CD4-positive, alpha-beta T cell treated with Interleukin-12 subunit alpha and Interleukin-12 subunit beta, for 1 hour (primary cell): ENCODE data around the gene CAPN12.

Experiments
- DNase-seq: peaks from one replicate; pipeline ENCODE4 v3.0.0-alpha.2; 2020

CAPN12 gene

DNA sequence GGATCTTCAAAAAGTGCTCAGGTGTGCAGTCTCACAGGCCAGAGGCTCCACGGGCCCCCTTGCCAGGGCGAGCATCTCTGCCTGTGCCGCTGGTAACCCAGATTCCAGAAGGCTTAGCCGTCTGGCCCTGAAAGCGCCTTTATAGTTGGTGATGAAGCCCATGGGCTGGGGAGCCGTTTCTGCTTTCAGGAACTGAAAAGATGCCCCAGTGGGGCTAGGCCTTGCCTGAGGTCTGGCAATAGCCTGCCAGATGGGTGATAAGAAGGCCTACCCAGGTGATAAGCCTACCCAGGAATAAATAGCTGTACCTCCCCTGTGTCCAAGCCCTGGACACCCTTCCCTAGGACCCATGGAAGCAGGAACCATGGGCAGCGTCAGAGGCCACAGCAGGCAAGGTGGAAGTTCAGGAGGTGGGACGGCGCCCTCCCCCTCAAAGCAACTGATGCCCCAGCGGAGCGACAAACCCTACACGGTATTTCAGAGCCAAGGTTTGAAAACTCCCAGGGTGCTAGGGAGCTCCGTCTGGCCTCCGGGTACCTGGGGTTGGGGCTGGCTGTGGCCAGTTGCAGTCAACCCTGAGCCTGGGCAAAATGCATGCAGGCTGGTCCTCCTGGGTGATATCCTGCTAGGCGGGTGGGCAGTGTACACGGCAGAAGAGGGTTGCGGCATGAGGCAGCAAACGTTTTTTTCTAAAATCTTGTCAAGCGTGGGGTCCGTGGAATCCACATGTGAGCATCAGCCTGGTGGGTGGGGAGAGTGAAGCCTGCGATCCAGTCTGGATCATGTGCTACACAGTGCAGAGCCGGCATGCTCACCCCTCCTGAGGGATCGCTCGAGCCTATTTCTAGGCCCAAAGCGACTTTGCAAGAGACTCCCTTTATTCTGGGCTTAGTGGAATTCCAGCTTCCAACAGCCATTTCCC lies 51.6 kb downstream of the CAPN12 start:
- DNase-seq, result no peak

GRCh38 chr19:38691938-38692457 lies 52.3 kb downstream of the CAPN12 start:
- no peak for DNase-seq

DNA sequence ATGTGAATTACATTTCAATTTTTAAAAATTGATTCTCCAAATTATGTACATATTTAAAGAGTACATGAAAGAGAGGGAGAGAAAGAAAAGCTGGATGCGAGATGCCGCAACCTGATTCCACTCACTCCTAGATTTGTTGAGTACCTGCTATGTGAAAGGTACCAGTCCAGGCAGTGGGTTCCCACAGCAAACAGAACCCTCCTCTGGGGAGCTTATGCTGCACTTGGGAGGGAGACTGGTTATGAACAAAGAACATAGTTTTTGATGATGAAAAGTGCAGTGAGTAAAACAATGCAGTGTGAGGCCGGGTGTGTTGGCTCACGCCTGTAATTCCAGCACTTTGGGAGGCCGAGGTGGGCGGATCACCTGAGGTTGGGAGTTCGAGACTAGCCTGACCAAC lies 53.4 kb downstream of the CAPN12 start:
- no peak for DNase-seq

- no peak for DNase-seq
Measured at GRCh38 chr19:38690146-38690545, 54.1 kb downstream of the CAPN12 start.

- DNase-seq, result no peak
Measured at GRCh38 chr19:38687837-38688378, 56.4 kb downstream of the CAPN12 start.

DNA sequence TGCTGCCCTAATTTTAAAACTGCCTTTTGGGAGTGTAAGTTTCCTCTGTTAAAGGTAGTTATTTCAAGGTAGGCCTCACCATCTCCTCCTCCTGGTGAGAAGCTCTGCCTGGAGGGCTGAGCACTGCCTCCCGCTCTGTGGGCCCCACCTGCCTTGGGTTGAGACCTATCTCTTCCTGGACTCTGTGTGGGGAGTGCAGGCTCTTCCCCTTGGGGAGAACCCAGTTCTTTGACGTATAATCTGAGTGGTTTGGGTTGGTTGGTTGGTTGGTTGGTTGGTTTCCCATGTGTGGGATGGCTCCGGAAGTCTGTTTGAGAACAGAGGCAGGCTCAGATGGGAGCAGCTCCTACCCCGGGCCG lies 57.8 kb downstream of the CAPN12 start:
- DNase-seq, result peak; percentile 62

GRCh38 chr19:38685666-38686529 lies 58.4 kb downstream of the CAPN12 start:
- DNase-seq, result no peak

DNA sequence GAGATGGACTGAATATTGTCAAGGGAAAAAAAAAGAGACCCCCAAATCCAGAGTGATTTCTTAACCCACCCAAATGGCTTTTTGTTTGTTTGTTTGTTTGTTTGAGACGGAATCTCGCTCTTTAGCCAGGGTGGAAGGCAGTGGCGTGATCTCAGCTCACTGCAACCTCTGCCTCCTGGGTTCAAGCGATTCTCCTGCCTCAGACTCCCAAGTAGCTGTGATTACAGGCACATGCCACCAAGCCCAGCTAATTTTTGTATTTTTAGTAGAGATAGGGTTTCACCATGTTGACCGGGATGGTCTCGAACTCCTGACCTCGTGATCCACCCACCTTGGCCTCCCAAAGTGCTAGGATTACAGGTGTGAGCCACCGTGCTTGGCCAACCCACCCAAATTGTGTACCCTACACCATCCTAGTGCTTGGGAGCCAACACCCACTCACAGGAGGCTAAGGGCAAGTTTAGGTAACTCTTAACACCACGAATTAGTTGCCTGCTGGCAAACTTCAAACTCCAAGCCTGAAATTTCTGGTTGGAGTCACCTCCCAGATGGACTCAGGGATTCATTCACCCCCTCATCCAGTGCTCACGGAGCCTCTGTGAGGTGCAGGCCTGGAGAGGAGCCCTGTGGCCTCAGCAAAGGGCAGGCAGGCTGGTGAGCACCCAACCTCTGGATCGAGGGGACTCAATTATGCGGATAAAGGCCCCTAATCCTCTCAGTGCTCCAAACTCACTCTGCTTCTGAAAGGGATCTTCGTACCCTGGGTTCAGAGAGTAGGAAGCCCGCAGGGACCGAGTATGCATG lies 59.2 kb downstream of the CAPN12 start:
- no peak for DNase-seq

DNA sequence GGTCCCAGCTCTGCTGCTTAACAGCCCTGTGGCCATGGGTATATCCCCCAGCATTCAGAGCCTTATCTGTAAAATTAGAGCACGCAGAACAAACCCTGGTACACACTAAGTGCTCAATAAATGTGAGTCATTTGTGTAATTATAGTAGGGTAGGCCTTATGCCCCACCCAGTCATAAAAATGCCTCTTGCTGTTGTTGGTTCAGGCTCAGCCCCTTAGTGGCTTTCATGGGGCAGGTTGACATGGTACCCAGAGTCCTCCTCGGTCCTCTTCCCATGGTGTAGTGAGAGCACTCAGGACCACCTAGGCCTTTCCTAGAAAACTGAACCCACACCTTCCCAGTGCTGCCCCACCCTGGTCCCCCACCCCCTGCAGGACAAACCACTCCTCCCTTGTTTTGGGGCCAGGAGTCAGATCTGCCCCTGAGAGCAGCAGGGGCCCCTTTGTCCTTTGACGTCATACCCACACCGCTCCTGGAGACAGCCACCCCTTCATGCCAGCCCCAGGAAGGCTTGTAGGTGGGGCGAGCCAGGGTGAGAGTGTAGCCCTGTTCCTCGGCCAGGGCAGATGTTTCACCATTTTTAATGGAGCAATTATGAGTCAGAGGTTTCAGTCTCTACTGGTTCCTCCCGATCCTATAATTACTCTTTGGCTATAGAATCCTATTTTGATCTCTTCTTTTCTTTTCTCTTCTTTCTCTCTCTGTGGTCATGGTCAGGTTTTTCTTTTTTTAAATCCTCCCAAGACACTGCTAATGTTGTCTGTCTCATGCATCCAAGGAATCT lies 60.0 kb downstream of the CAPN12 start:
- peak; percentile 51 for DNase-seq

DNA sequence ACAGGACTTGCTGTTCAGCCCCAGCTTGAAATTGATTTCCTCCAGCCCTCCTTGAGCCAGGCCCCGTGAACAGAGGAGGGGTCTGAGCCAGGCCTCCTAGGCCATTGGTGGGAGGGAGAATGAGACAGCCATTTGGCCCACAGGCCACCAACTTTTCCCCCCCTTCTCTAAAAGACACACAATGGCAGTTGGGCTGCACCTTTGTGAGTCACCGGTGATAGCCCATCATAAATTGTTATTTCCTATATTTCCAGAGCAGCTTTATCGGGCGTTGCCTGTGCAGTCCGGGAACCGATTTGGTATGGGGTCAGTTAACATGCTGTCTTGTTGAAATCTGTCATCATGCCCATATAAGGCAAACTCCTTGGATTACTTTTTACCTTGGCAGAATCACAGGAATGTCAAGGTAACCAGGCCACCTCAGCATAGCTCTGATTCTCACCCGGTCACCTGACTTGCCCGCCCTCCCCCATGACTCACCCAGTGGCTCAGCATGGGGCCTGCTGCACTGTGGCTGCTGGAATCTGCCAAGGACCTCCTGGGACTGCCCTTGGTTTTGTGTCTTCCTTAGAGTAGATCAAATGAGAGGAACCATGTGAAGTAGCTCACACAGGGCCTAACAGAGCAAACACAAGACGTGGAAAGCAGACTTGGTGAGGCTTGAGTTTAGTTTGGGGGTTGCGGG lies 60.7 kb downstream of the CAPN12 start:
- DNase-seq, result peak; percentile 63

- no peak for DNase-seq
Measured at GRCh38 chr19:38682872-38683392, 61.3 kb downstream of the CAPN12 start.

GRCh38 chr19:38682195-38682867 lies 61.9 kb downstream of the CAPN12 start:
- DNase-seq, result no peak
